OCI-LY7 (cell line): ENCODE measurements around the gene KRT40. TPM values are rescaled to one million over a fixed set of nuclear protein-coding genes. Genes with fewer than 3 reads are reported as not detected.

Experiments used
- BruUV-seq: library from RNA; stranded (reverse); fragments of 400-500 nt; replicated peaks from 2 replicates; lab custom pipeline; 2021; lab: Mats Ljungman, UMichigan
- CTCF ChIA-PET: fragments of 300-600 bp; sonication (Branson Sonifier 250); formaldehyde crosslinking; loops from one replicate; lab custom pipeline; 2022; ENCODE audit warnings: antibody characterized with exemption; ENCODE audit not compliant: unreplicated experiment; lab: Charles Lee
- POLR2A ChIA-PET: fragments of 300-600 bp; sonication (Branson Sonifier 250); formaldehyde crosslinking; loops from one replicate; lab custom pipeline; 2022; ENCODE audit warnings: antibody characterized with exemption; lab: Charles Lee
- DNase-seq: peaks from one replicate; pipeline ENCODE4 v3.0.0-alpha.2; 2015; ENCODE audit warnings: low spot score
- H2AFZ ChIP-seq: fragments of 200-600 bp; sonication (generic), shearing (Covaris generic); 2 replicates; pipeline ENCODE4 v1.6.1; 2014; ENCODE audit warnings: mild to moderate bottlenecking, antibody characterized with exemption, low read length, moderate library complexity
- H3K27ac ChIP-seq: fragments of 200-600 bp; sonication (generic); 2 replicates; pipeline ENCODE4 v1.5.1; 2014; ENCODE audit warnings: mixed run types, low read depth, mild to moderate bottlenecking, moderate library complexity, low read length, inconsistent platforms; ENCODE audit not compliant: poor library complexity, severe bottlenecking
- H3K36me3 ChIP-seq: fragments of 200-600 bp; sonication (generic); 2 replicates; pipeline ENCODE4 v1.6.1; 2014; ENCODE audit warnings: mild to moderate bottlenecking, antibody characterized with exemption, low read length, moderate library complexity, mixed read lengths; ENCODE audit not compliant: insufficient read depth
- H3K4me1 ChIP-seq: fragments of 200-600 bp; sonication (generic); 2 replicates; pipeline ENCODE4 v1.5.1; 2014; ENCODE audit warnings: mild to moderate bottlenecking, low read length; ENCODE audit not compliant: insufficient read depth, poor library complexity, severe bottlenecking
- H3K4me2 ChIP-seq: fragments of 200-600 bp; sonication (generic); 2 replicates; pipeline ENCODE4 v1.6.1; 2014; ENCODE audit warnings: mild to moderate bottlenecking, low read length
- H3K4me3 ChIP-seq: fragments of 200-600 bp; sonication (generic); 2 replicates; pipeline ENCODE4 v1.5.1; 2014; ENCODE audit warnings: mild to moderate bottlenecking, low read depth, low read length; ENCODE audit not compliant: poor library complexity, severe bottlenecking
- H3K79me2 ChIP-seq: fragments of 200-600 bp; sonication (generic); 2 replicates; pipeline ENCODE4 v1.6.1; 2016; ENCODE audit warnings: low read depth, mild to moderate bottlenecking, low read length, moderate library complexity, mixed read lengths; ENCODE audit not compliant: insufficient read depth
- H3K9me2 ChIP-seq: fragments of 200-600 bp; sonication (generic); 2 replicates; pipeline ENCODE4 v1.6.1; 2016; ENCODE audit warnings: mild to moderate bottlenecking, low read length, mixed read lengths; ENCODE audit not compliant: insufficient read depth
- H3K9me3 ChIP-seq: fragments of 200-600 bp; sonication (generic); 2 replicates; pipeline ENCODE4 v1.6.1; 2014; ENCODE audit warnings: mild to moderate bottlenecking, mixed run types, low read length, mixed read lengths
- H4K20me1 ChIP-seq: fragments of 200-600 bp; sonication (generic); 2 replicates; pipeline ENCODE4 v1.6.1; 2014; ENCODE audit warnings: mild to moderate bottlenecking, antibody characterized with exemption, low read length, moderate library complexity, mixed read lengths; ENCODE audit not compliant: insufficient read depth
- EZH2phosphoT487 ChIP-seq: fragments of 200-600 bp; sonication (generic); IDR thresholded peaks from 2 replicates; pipeline ENCODE4 v1.6.1; 2018; ENCODE audit warnings: low read depth, borderline replicate concordance, mild to moderate bottlenecking, mixed run types, antibody characterized with exemption, low read length, moderate library complexity, mixed read lengths
- intact Hi-C: fragments of 100-400 bp; cut with micrococcal nuclease; formaldehyde crosslinking; loops from one replicate; pipeline ENCODE4 v1.10.0; 2022; ENCODE audit not compliant: unreplicated experiment
- total RNA-seq, 2 experiments: library from RNA; depleted of rRNA in 1 of 2; stranded (reverse); fragments of >200 nt in 1 of 2; shearing (Covaris generic) in 1 of 2; gene quantifications; 2 replicates each; pipeline ENCODE4 v1.2.3, GENCODE V29; 2014 to 2022
- TF ChIP-seq, protein P1 (sequence below): fragments of 200-600 bp; sonication (generic); conservative IDR thresholded peaks from 2 replicates; pipeline ENCODE4 v1.5.1; 2014; ENCODE audit warnings: mild to moderate bottlenecking, antibody characterized with exemption, low read length, moderate library complexity, mixed read lengths

Gene KRT40
- total RNA-seq, 2 experiments from 2014 or later: not detected

DNA sequence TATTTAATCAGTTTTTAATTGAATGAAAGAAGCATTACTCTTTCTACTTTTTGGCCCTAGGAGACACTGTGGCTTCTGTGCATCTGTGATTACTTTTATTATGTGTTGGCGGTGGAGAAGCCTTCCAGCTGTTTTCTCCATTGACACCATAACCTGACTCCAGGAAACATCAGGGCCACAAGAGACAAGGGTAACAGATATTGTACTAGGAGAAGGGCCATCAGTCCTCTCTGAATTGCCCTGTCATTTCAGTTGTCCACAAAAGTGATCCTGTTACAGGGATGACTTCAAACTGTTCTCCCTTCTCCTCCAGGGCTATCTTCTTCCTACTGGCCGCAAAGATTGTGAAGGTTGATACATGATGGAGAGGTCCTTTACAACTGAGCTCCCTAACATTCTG lies 32.0 kb downstream of the KRT40 start:
- POLR2A ChIA-PET: no interaction called here
- no peaks in the 10 kb centered on the region for H3K9me3 ChIP-seq
- no peak overlapping the region for H3K4me2 ChIP-seq
- H3K27ac ChIP-seq: no peak overlapping the region
- no peaks in the 10 kb centered on the region for H3K4me1 ChIP-seq
- intact Hi-C loops: no loop called here
- CTCF ChIA-PET: no interaction called here
- no TSS peak for BruUV-seq
- H2AFZ ChIP-seq: no peak overlapping the region
- TF ChIP-seq, protein P1, sequence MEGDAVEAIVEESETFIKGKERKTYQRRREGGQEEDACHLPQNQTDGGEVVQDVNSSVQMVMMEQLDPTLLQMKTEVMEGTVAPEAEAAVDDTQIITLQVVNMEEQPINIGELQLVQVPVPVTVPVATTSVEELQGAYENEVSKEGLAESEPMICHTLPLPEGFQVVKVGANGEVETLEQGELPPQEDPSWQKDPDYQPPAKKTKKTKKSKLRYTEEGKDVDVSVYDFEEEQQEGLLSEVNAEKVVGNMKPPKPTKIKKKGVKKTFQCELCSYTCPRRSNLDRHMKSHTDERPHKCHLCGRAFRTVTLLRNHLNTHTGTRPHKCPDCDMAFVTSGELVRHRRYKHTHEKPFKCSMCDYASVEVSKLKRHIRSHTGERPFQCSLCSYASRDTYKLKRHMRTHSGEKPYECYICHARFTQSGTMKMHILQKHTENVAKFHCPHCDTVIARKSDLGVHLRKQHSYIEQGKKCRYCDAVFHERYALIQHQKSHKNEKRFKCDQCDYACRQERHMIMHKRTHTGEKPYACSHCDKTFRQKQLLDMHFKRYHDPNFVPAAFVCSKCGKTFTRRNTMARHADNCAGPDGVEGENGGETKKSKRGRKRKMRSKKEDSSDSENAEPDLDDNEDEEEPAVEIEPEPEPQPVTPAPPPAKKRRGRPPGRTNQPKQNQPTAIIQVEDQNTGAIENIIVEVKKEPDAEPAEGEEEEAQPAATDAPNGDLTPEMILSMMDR: no peak
- TF ChIP-seq EZH2phosphoT487: no peak
- DNase-seq: no peak
- no peaks in the 10 kb centered on the region for H3K36me3 ChIP-seq
- H3K79me2 ChIP-seq: no peaks in the 10 kb centered on the region
- H3K4me3 ChIP-seq: no peak overlapping the region
- no peaks in the 10 kb centered on the region for H4K20me1 ChIP-seq
- no peaks in the 10 kb centered on the region for H3K9me2 ChIP-seq

DNA sequence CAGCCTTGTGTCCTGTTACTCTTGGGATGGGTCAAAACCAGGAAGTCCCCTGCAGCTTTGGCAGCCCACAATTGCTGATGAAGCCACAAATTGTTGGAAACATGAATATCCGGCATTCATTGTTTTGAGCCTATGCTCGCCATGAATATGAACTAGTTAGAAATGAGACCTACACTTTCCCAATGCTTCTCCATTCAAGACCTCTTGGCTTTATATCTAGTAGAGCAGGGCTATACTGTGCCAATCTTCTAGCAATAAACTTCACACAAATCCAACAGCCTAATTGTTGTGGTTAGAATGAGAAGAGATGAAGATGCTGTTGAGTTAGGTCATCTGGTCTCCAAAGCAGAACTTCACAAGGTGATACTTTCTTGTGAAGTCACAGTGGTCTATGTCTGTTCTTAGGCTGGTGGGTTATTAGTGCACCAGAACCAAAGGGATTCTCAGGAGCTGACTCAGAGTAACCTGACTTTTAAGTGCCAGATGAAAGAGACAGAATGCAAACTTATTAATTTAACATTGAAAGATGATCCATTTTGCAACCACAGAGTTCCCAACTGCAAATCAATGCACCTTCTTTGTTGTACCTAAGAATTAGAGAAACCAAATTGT lies 33.0 kb downstream of the KRT40 start:
- no peak overlapping the region for H3K4me2 ChIP-seq
- H3K4me3 ChIP-seq: no peak overlapping the region
- H3K27ac ChIP-seq: no peak overlapping the region
- no peaks in the 10 kb centered on the region for H3K36me3 ChIP-seq
- H3K9me3 ChIP-seq: no peaks in the 10 kb centered on the region
- no TSS peak for BruUV-seq
- no peak overlapping the region for H2AFZ ChIP-seq
- no peak for DNase-seq
- POLR2A ChIA-PET: no interaction called here
- no peak for TF ChIP-seq EZH2phosphoT487
- TF ChIP-seq, protein P1: no peak
- intact Hi-C loops: no loop called here
- no peaks in the 10 kb centered on the region for H3K79me2 ChIP-seq
- no peaks in the 10 kb centered on the region for H3K4me1 ChIP-seq
- no peaks in the 10 kb centered on the region for H4K20me1 ChIP-seq
- CTCF ChIA-PET: no interaction called here
- H3K9me2 ChIP-seq: no peaks in the 10 kb centered on the region

DNA sequence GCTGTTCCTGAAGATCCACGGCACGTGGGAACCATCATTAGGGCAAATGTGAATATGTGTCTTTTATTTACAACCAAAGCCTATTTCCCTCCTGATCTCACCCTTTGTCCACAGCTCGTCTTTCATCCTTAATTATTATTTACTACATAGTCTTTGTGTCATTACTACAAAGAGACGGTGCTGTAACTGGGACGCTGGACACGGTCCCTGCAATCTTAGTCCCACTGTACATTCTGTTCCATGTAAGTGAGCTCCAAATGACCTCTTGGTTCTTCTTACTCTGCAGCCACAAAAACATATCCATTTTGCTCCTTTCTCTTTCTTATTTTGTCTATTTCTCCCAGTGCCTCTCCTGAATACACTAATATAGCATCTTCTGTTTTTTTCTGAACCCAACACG lies 34.0 kb downstream of the KRT40 start:
- TF ChIP-seq, protein P1: no peak
- no peak for TF ChIP-seq EZH2phosphoT487
- BruUV-seq: no TSS peak
- Histone ChIP-seq H3K79me2 (no peaks in the 10 kb centered on the region), H2AFZ (no peak overlapping the region), H4K20me1 (no peaks in the 10 kb centered on the region), H3K9me3 (no peaks in the 10 kb centered on the region), H3K4me3 (no peak overlapping the region), H3K27ac (no peak overlapping the region), H3K9me2 (no peaks in the 10 kb centered on the region), H3K36me3 (no peaks in the 10 kb centered on the region), H3K4me2 (no peak overlapping the region), H3K4me1 (no peaks in the 10 kb centered on the region)
- no peak for DNase-seq
- ChIA-PET POLR2A (no interaction called here), CTCF (no interaction called here)
- intact Hi-C loops: no loop called here
